ENCODE results near the gene MYMX. TPM values are rescaled to one million over a fixed set of nuclear protein-coding genes. Genes with fewer than 3 reads are reported as not detected.
A peak's percentile ranks its signal among the peaks of the same experiment; 100 is the strongest.

Gene MYMX
- total and polyA plus RNA-seq, 2 of the 13 experiments (the other 11 are each of a cell fraction or from before 2014, with no cell fraction given), result not detected

- TF ChIP-seq AFF4 (CRISPR knock-in tag; IDR thresholded peaks at IDR 0.05) (peak; percentile 60; the same call in 1 of the 2 replicates), ZNF563 (CRISPR knock-in tag; IDR thresholded peaks at IDR 0.05) (peak; percentile 89; the same call in 1 of the 2 replicates), ZNF567 (CRISPR knock-in tag; IDR thresholded peaks at IDR 0.05; ENCODE audit: borderline replicate concordance) (peak; percentile 83; the same call in 1 of the 2 replicates), ATF1 (CRISPR knock-in tag; IDR thresholded peaks at IDR 0.05) (no peak), PTBP1 (IDR thresholded peaks at IDR 0.05; ENCODE audit: low read depth, low read length, poor library complexity, severe bottlenecking) (peak; percentile 23), HOXA5 (CRISPR knock-in tag; IDR thresholded peaks at IDR 0.05) (peak; percentile 81; the same call in 1 of the 2 replicates), BCL6 (CRISPR knock-in tag; IDR thresholded peaks at IDR 0.05) (peak; percentile 31; the same call in 1 of the 2 replicates), ZNF800 (CRISPR knock-in tag; IDR thresholded peaks at IDR 0.05) (peak; percentile 41; the same call in 1 of the 2 replicates), YEATS4 (CRISPR knock-in tag; IDR thresholded peaks at IDR 0.05; ENCODE audit: borderline replicate concordance) (peak; percentile 95), ZMAT3 (CRISPR knock-in tag; conservative IDR thresholded peaks at IDR 0.05) (peak; percentile 94), AKAP8 (CRISPR knock-in tag; IDR thresholded peaks at IDR 0.05) (no peak; the same call in 1 of the 2 replicates), TAF1 (CRISPR knock-in tag; IDR thresholded peaks at IDR 0.05) (peak; percentile 87), MAFG (CRISPR knock-in tag; IDR thresholded peaks at IDR 0.05) (no peak), FOXK2 (IDR thresholded peaks at IDR 0.05) (no peak), ZSCAN21 (CRISPR knock-in tag; IDR thresholded peaks at IDR 0.05; ENCODE audit: borderline replicate concordance) (peak; percentile 96), NFKB2 (CRISPR knock-in tag; IDR thresholded peaks at IDR 0.05; ENCODE audit: borderline replicate concordance) (peak; percentile 71; the same call in 1 of the 2 replicates), FOXA3 (CRISPR knock-in tag; IDR thresholded peaks at IDR 0.05) (peak; percentile 43), SAP130 (CRISPR knock-in tag; IDR thresholded peaks at IDR 0.05; ENCODE audit: low read depth) (peak; percentile 97), ZNF282 (IDR thresholded peaks at IDR 0.05; ENCODE audit: partially characterized antibody) (no peak)
- TF ChIP-seq, protein P1, sequence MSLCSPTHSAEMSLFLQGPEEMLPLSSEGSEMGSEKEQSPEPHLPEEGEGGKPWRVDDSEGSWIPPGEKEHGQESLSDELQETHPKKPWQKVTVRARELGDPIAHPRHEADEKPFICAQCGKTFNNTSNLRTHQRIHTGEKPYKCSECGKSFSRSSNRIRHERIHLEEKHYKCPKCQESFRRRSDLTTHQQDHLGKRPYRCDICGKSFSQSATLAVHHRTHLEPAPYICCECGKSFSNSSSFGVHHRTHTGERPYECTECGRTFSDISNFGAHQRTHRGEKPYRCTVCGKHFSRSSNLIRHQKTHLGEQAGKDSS (CRISPR knock-in tag; IDR thresholded peaks at IDR 0.05; ENCODE audit: borderline replicate concordance, low read depth), result peak; percentile 95
- TF ChIP-seq, protein P2, sequence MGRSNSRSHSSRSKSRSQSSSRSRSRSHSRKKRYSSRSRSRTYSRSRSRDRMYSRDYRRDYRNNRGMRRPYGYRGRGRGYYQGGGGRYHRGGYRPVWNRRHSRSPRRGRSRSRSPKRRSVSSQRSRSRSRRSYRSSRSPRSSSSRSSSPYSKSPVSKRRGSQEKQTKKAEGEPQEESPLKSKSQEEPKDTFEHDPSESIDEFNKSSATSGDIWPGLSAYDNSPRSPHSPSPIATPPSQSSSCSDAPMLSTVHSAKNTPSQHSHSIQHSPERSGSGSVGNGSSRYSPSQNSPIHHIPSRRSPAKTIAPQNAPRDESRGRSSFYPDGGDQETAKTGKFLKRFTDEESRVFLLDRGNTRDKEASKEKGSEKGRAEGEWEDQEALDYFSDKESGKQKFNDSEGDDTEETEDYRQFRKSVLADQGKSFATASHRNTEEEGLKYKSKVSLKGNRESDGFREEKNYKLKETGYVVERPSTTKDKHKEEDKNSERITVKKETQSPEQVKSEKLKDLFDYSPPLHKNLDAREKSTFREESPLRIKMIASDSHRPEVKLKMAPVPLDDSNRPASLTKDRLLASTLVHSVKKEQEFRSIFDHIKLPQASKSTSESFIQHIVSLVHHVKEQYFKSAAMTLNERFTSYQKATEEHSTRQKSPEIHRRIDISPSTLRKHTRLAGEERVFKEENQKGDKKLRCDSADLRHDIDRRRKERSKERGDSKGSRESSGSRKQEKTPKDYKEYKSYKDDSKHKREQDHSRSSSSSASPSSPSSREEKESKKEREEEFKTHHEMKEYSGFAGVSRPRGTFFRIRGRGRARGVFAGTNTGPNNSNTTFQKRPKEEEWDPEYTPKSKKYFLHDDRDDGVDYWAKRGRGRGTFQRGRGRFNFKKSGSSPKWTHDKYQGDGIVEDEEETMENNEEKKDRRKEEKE (IDR thresholded peaks at IDR 0.05), result no peak
Measured at GRCh38 chr6:44257025-44257752, 40.5 kb downstream of the MYMX start, which contains the start of gene SLC35B2 (continued).
